Mesenchymal stem cell (in vitro differentiated cells and primary cell): ENCODE results near the gene C14orf180.

Experiments used
- DNase-seq: peaks from one replicate; pipeline ENCODE4 v3.0.0-alpha.2; 2013
- H2AFZ ChIP-seq: one replicate; pipeline ENCODE4 v1.6.1; 2013; ENCODE audit warnings: low read depth, mild to moderate bottlenecking, control low read depth, inconsistent platforms, low read length, moderate library complexity
- H2AK5ac ChIP-seq: 2 replicates; pipeline ENCODE4 v1.6.1; 2013; ENCODE audit warnings: low read length, moderate library complexity, mild to moderate bottlenecking, inconsistent platforms; ENCODE audit not compliant: severe bottlenecking
- H2BK120ac ChIP-seq: one replicate; pipeline ENCODE4 v1.6.1; 2013; ENCODE audit warnings: low read depth, mild to moderate bottlenecking, inconsistent platforms, low read length, moderate library complexity
- H2BK12ac ChIP-seq, 2 experiments: one replicate each; pipeline ENCODE4 v1.6.1; 2013; ENCODE audit warnings: inconsistent platforms in 2 of 2, low read length in 2 of 2, mild to moderate bottlenecking in 2 of 2, moderate library complexity in 2 of 2, control low read depth in 1 of 2
- H2BK15ac ChIP-seq: one replicate; pipeline ENCODE4 v1.6.1; 2013; ENCODE audit warnings: mild to moderate bottlenecking, low read depth, inconsistent platforms; ENCODE audit not compliant: poor library complexity, severe bottlenecking
- H2BK5ac ChIP-seq: 2 replicates; pipeline ENCODE4 v1.6.1; 2013; ENCODE audit warnings: low read depth, mild to moderate bottlenecking, low read length, control low read depth, inconsistent platforms; ENCODE audit not compliant: poor library complexity, severe bottlenecking
- H3K14ac ChIP-seq, 2 experiments: one replicate each; pipeline ENCODE4 v1.6.1; 2013; ENCODE audit warnings: inconsistent platforms in 2 of 2, low read length in 2 of 2, control low read depth in 1 of 2, mild to moderate bottlenecking in 1 of 2, moderate library complexity in 1 of 2
- H3K18ac ChIP-seq, 2 experiments: one replicate each; pipeline ENCODE4 v1.6.1; 2013; ENCODE audit warnings: inconsistent platforms in 2 of 2, low read length in 2 of 2, control low read depth in 1 of 2, low read depth in 1 of 2, mild to moderate bottlenecking in 1 of 2
- H3K23ac ChIP-seq, 2 experiments: one replicate each; pipeline ENCODE4 v1.6.1; 2013; ENCODE audit warnings: inconsistent platforms in 2 of 2, low read length in 2 of 2, mild to moderate bottlenecking in 2 of 2, moderate library complexity in 2 of 2, control low read depth in 1 of 2
- H3K27ac ChIP-seq: 2 replicates; pipeline ENCODE4 v1.5.1; 2013; ENCODE audit warnings: mild to moderate bottlenecking, moderate library complexity, low read length, control low read depth, inconsistent platforms; ENCODE audit not compliant: poor library complexity, severe bottlenecking
- H3K27me3 ChIP-seq, 2 experiments: 2 replicates each; pipeline versions ENCODE4 v1.6.1 to v1.7.0; 2013; ENCODE audit warnings: low read length in 2 of 2, mild to moderate bottlenecking in 2 of 2, moderate library complexity in 2 of 2, control low read depth in 1 of 2, inconsistent platforms in 1 of 2; ENCODE audit not compliant: control insufficient read depth in 1 of 2, insufficient read depth in 1 of 2
- H3K36me3 ChIP-seq, 2 experiments: 2 replicates each; pipeline versions ENCODE4 v1.6.1 to v1.7.0; 2013; ENCODE audit warnings: low read length in 2 of 2, control low read depth in 1 of 2, inconsistent platforms in 1 of 2, low read depth in 1 of 2, mild to moderate bottlenecking in 1 of 2; ENCODE audit not compliant: insufficient read depth in 2 of 2, control insufficient read depth in 1 of 2
- H3K4ac ChIP-seq, 2 experiments: one replicate each; pipeline ENCODE4 v1.6.1; 2013; ENCODE audit warnings: inconsistent platforms in 2 of 2, low read length in 2 of 2, mild to moderate bottlenecking in 2 of 2, moderate library complexity in 2 of 2, control low read depth in 1 of 2, low read depth in 1 of 2
- H3K4me1 ChIP-seq: 2 replicates; pipeline ENCODE4 v1.6.1; 2013; ENCODE audit warnings: low read depth, low read length, control low read depth; ENCODE audit not compliant: control insufficient read depth, insufficient read depth
- H3K4me2 ChIP-seq: 2 replicates; pipeline ENCODE4 v1.6.1; 2013; ENCODE audit warnings: low read length, mild to moderate bottlenecking, inconsistent platforms; ENCODE audit not compliant: poor library complexity, severe bottlenecking
- H3K4me3 ChIP-seq, 2 experiments: 2 replicates each; pipeline versions ENCODE4 v1.5.1 to v1.7.0; 2013; ENCODE audit warnings: low read length in 2 of 2, mild to moderate bottlenecking in 2 of 2, control low read depth in 1 of 2, low read depth in 1 of 2; ENCODE audit not compliant: insufficient read depth in 1 of 2
- H3K79me1 ChIP-seq: replicated peaks from 2 replicates; pipeline ENCODE4 v1.6.1; 2013; ENCODE audit warnings: mild to moderate bottlenecking, control low read depth, low read length, inconsistent platforms; ENCODE audit not compliant: poor library complexity, severe bottlenecking
- H3K9ac ChIP-seq: 2 replicates; pipeline ENCODE4 v1.7.0; 2013; ENCODE audit warnings: mild to moderate bottlenecking, low read length, moderate library complexity
- H3K9me3 ChIP-seq: 2 replicates; pipeline ENCODE4 v1.7.0; 2013; ENCODE audit warnings: mild to moderate bottlenecking, low read length; ENCODE audit not compliant: control insufficient read depth
- H4K8ac ChIP-seq: one replicate; pipeline ENCODE4 v1.6.1; 2013; ENCODE audit warnings: inconsistent platforms, mild to moderate bottlenecking, low read length, moderate library complexity
- H4K91ac ChIP-seq: one replicate; pipeline ENCODE4 v1.6.1; 2013; ENCODE audit warnings: mild to moderate bottlenecking, low read length, inconsistent platforms
- WGBS: methylation state at CpG from one replicate; pipeline ENCODE4 v1.1.7; 2013; ENCODE audit warnings: mixed read lengths; 5-methylcytosine and 5-hydroxymethylcytosine counted together

The C14orf180 gene

DNA sequence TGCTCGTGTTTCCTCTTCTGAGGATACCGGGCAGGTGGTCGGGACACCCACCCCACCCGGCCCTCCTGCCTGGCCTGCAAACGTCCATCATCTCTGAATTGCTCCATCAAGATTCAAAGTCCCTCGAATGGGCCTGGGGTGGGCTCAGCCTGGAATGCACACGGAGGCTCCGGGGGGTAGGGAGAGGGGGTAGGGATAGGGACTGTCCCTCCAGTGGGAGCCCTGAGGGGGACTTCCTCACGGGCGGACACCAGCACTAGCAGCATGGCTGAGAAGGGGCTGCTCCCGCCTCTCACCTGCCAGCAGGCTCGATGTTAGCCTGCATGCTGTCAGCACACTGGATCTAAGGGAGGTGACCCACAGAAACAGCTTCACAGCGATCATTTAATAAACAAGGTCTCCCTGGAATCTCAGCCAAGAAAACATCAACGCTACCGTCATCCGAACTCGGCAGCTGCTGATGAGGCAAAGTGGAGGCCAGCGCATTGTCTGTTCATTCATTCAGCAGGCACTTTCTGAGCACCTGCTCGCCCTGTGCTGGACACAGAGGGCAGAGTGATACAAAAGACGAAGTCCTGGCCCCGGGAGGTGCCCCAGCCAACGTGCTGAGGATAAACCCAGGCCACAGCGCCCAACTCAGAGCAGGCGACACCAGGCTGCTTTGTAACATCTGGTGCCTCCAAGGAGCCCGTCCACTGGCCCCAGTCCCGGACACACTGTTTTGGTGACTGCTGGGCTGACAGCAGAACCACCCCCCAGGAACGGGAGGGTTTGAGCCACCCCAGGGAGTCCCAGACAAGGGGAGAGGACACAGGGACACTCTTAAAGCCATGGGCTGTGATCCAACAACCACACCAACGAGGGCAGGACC, 18.7 kb downstream of the C14orf180 start:
- Histone ChIP-seq H2BK15ac (no peak overlapping the region), H3K14ac (no peak overlapping the region), H4K91ac (no peak overlapping the region), H3K9ac (no peak overlapping the region), H4K8ac (no peak overlapping the region), H2BK120ac (no peak overlapping the region), H3K4me1 (no peaks in the 10 kb centered on the region), H3K18ac (no peak overlapping the region), H3K27ac (no peak overlapping the region), H3K4me2 (no peak overlapping the region), H3K27me3 (peaks cover 27 to 57% of the 10 kb centered on the region in 2 experiments), H3K79me1 (no peaks in the 10 kb centered on the region), H3K23ac (no peak overlapping the region), H3K36me3 (no peaks in the 10 kb centered on the region), H2AFZ (no peak overlapping the region), H2BK5ac (no peak overlapping the region), H3K4ac (no peak overlapping the region), H2BK12ac (no peak overlapping the region), H2AK5ac (no peak overlapping the region), H3K4me3 (no peak overlapping the region), H3K9me3 (no peaks in the 10 kb centered on the region)
- no peak for DNase-seq
- 80% methylated on average over 26 of the region's 28 CpGs for WGBS

DNA sequence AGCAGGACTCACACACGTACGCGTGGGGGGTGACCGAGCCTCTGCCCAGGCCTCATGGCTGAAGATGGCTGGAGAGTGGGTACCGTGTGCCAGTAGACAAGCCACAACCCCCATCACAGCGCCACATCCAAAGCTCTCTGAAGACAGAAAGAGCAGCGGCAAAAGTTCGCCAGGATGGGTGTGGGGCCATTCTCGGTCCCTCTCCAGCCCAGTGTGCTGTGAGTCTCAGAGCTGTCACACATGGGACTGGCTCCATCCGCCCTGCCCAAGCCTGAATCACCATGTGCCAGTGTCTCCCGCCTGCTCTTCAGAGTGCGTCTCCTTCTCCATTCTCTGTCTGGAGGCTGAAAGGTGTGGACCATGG, 19.3 kb downstream of the C14orf180 start:
- H2BK12ac ChIP-seq: no peak overlapping the region
- H3K79me1 ChIP-seq: no peaks in the 10 kb centered on the region

DNA sequence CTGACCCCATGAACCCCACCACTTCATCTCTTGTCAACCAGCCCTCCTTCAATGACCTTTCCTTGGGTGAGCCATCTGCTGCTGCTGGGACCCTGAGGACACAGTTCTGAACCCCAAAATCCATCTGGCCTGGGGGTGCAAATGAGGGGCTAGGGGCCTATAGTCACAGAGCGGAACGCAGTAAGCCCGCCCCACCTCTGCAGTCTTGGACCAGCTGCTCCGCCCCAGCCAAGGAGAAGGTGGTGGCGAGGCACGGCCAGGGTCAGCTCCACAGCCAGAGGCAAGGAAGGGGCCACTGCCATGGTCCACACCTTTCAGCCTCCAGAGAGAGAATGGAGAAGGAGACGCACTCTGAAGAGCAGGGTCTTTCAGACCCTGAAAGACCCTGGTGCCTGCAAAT, 19.9 kb downstream of the C14orf180 start:
- no peak overlapping the region for H4K8ac ChIP-seq
- WGBS: 90% methylated on average over 7 of the region's 7 CpGs
- H3K9ac ChIP-seq: no peak overlapping the region
- no peak overlapping the region for H3K4ac ChIP-seq
- no peak overlapping the region for H4K91ac ChIP-seq
- peaks cover 1% of the 10 kb centered on the region for H3K4me1 ChIP-seq
- no peak overlapping the region for H2AFZ ChIP-seq
- no peak overlapping the region for H3K4me2 ChIP-seq
- H3K4me3 ChIP-seq: no peak overlapping the region
- peaks cover 37 to 56% of the 10 kb centered on the region in 2 experiments for H3K27me3 ChIP-seq
- no peaks in the 10 kb centered on the region for H3K36me3 ChIP-seq
- no peaks in the 10 kb centered on the region for H3K9me3 ChIP-seq
- no peak overlapping the region for H2BK120ac ChIP-seq
- no peak overlapping the region for H3K23ac ChIP-seq
- H3K27ac ChIP-seq: no peak overlapping the region
- no peak overlapping the region for H2BK12ac ChIP-seq
- no peak overlapping the region for H2AK5ac ChIP-seq
- H3K14ac ChIP-seq: no peak overlapping the region
- H3K79me1 ChIP-seq: no peaks in the 10 kb centered on the region
- no peak overlapping the region for H2BK5ac ChIP-seq
- H2BK15ac ChIP-seq: no peak overlapping the region
- H3K18ac ChIP-seq: no peak overlapping the region
- no peak for DNase-seq

More for the DNA sequence above, 19.3 kb downstream of the C14orf180 start:
- no peak overlapping the region for H3K4me2 ChIP-seq
- H3K14ac ChIP-seq: no peak overlapping the region
- no peak for DNase-seq
- no peak overlapping the region for H3K27ac ChIP-seq
- H3K4me1 ChIP-seq: no peaks in the 10 kb centered on the region
- H3K4me3 ChIP-seq: no peak overlapping the region
- H4K8ac ChIP-seq: no peak overlapping the region
- H4K91ac ChIP-seq: no peak overlapping the region
- H3K27me3 ChIP-seq: peaks cover 33 to 56% of the 10 kb centered on the region in 2 experiments
- H3K4ac ChIP-seq: no peak overlapping the region
- H2BK120ac ChIP-seq: no peak overlapping the region
- no peaks in the 10 kb centered on the region for H3K9me3 ChIP-seq
- no peak overlapping the region for H2AK5ac ChIP-seq
- no peaks in the 10 kb centered on the region for H3K36me3 ChIP-seq
- no peak overlapping the region for H3K9ac ChIP-seq
- no peak overlapping the region for H2BK5ac ChIP-seq
- H3K18ac ChIP-seq: no peak overlapping the region
- H3K23ac ChIP-seq: no peak overlapping the region
- H2BK15ac ChIP-seq: no peak overlapping the region
- WGBS: 89% methylated on average over 12 of the region's 12 CpGs
- no peak overlapping the region for H2AFZ ChIP-seq

DNA sequence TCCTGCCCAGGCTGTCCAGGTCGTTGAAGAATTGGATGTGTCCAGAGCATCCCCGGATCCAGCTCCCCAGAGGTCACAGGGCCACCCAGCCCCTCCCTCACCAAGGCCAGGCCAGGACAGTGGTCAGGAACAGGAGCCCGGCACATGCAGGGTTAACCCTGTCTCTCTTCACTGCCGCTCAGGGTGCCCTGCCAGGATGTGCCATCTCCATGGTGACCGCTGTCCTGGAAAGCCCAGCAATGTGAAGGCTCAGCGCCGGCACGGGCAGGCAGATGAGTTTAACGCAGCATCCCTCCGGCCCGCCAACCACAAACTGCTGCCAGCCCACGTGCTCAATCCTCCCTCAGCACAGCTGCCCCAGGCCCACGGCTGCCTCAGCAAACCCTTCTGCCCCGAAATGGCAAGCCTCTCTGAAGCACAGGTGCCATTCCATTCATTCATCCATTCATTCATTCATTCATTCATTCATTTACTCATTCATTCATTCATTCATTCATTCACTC, 20.6 kb downstream of the C14orf180 start:
- Histone ChIP-seq H3K4me1 (peaks cover 5% of the 10 kb centered on the region), H3K4me3 (no peak overlapping the region), H2AK5ac (no peak overlapping the region), H2AFZ (no peak overlapping the region), H4K91ac (no peak overlapping the region), H3K14ac (no peak overlapping the region), H2BK120ac (no peak overlapping the region), H3K4me2 (no peak overlapping the region), H3K4ac (no peak overlapping the region), H3K9ac (no peak overlapping the region), H3K23ac (no peak overlapping the region), H3K27ac (no peak overlapping the region), H2BK12ac (no peak overlapping the region), H2BK15ac (no peak overlapping the region), H4K8ac (no peak overlapping the region), H3K36me3 (no peaks in the 10 kb centered on the region), H2BK5ac (no peak overlapping the region), H3K9me3 (no peaks in the 10 kb centered on the region), H3K18ac (no peak overlapping the region), H3K27me3 (peaks cover 41 to 61% of the 10 kb centered on the region in 2 experiments), H3K79me1 (no peaks in the 10 kb centered on the region)
- 72% methylated on average over 14 of the region's 14 CpGs for WGBS
- no peak for DNase-seq
